GM23338 (cell line): ENCODE measurements around the gene MYOT. TPM values are rescaled to one million over a fixed set of nuclear protein-coding genes. Genes with fewer than 3 reads are reported as not detected.

ENCODE experiments used
- ATAC-seq: fragments of 200-7000 bp; cut with Tn5 transposase; 3 replicates; pipeline ENCODE4 v1.9.1; 2020
- DNase-seq: peaks from one replicate; pipeline ENCODE4 v3.0.0-alpha.2; 2015; ENCODE audit warnings: low spot score
- H2AFZ ChIP-seq: fragments of 200-600 bp; sonication (generic); 2 replicates; pipeline ENCODE4 v1.8.0; 2016; ENCODE audit warnings: antibody characterized with exemption, mild to moderate bottlenecking, moderate library complexity
- H3F3A ChIP-seq: fragments of 200-600 bp; sonication (generic); replicated peaks from 2 replicates; pipeline ENCODE4 v1.8.0; 2017; ENCODE audit warnings: antibody characterized with exemption, mixed run types, low read depth
- H3K27ac ChIP-seq: fragments of 200-600 bp; sonication (generic); 2 replicates; pipeline ENCODE4 v1.6.1; 2016; ENCODE audit warnings: low read depth
- H3K27me3 ChIP-seq: fragments of 200-600 bp; sonication (generic); 2 replicates; pipeline ENCODE4 v1.8.0; 2016; ENCODE audit warnings: mild to moderate bottlenecking, mixed run types, moderate library complexity; ENCODE audit not compliant: insufficient read depth
- H3K36me3 ChIP-seq: fragments of 200-600 bp; sonication (generic); 2 replicates; pipeline ENCODE4 v1.8.0; 2016; ENCODE audit warnings: mild to moderate bottlenecking; ENCODE audit not compliant: insufficient read depth
- H3K4me1 ChIP-seq: fragments of 200-600 bp; sonication (generic); 2 replicates; pipeline ENCODE4 v1.8.0; 2016; ENCODE audit warnings: mild to moderate bottlenecking, moderate library complexity; ENCODE audit not compliant: insufficient read depth
- H3K4me2 ChIP-seq: fragments of 200-600 bp; sonication (generic); 2 replicates; pipeline ENCODE4 v1.7.1; 2017; ENCODE audit warnings: mixed run types
- H3K4me3 ChIP-seq: fragments of 200-600 bp; sonication (generic); 2 replicates; pipeline ENCODE4 v1.6.1; 2016; ENCODE audit warnings: mixed run types
- H3K79me2 ChIP-seq: fragments of 200-600 bp; sonication (generic); replicated peaks from 2 replicates; pipeline ENCODE4 v1.8.0; 2017; ENCODE audit warnings: mild to moderate bottlenecking; ENCODE audit not compliant: insufficient read depth
- H3K9me2 ChIP-seq: fragments of 200-600 bp; sonication (generic); 2 replicates; pipeline ENCODE4 v1.8.0; 2017; ENCODE audit not compliant: insufficient read depth
- H4K20me1 ChIP-seq: fragments of 200-600 bp; sonication (generic); replicated peaks from 2 replicates; pipeline ENCODE4 v1.8.0; 2017; ENCODE audit warnings: mild to moderate bottlenecking; ENCODE audit not compliant: insufficient read depth
- H3K27ac Mint-ChIP-seq: 2 replicates; pipeline ENCODE4 v1.8.0; 2020; ENCODE audit warnings: inconsistent platforms, mild to moderate bottlenecking, moderate library complexity, mixed read lengths
- H3K27me3 Mint-ChIP-seq: 3 replicates; pipeline ENCODE4 v1.8.0; 2022; ENCODE audit warnings: low read depth, mild to moderate bottlenecking, moderate library complexity, mixed read lengths, inconsistent platforms; ENCODE audit not compliant: insufficient read depth, poor library complexity
- H3K36me3 Mint-ChIP-seq: 3 replicates; pipeline ENCODE4 v1.8.0; 2021; ENCODE audit warnings: low read depth, mild to moderate bottlenecking, inconsistent platforms, moderate library complexity, mixed read lengths
- H3K4me1 Mint-ChIP-seq: 3 replicates; pipeline ENCODE4 v1.8.0; 2020; ENCODE audit warnings: mild to moderate bottlenecking, inconsistent platforms, mixed read lengths
- H3K4me3 Mint-ChIP-seq: 3 replicates; pipeline ENCODE4 v1.8.0; 2021; ENCODE audit warnings: moderate library complexity, mild to moderate bottlenecking, inconsistent platforms, mixed read lengths
- H3K9me3 Mint-ChIP-seq: 3 replicates; pipeline ENCODE4 v1.8.0; 2020; ENCODE audit warnings: moderate library complexity, mild to moderate bottlenecking, inconsistent platforms, mixed read lengths
- CREB1 ChIP-seq: fragments of 250-450 bp; sonication (Bioruptor Pico); IDR thresholded peaks from 2 replicates; pipeline ENCODE4 v1.5.0; 2020; ENCODE audit warnings: low read depth, mild to moderate bottlenecking, moderate library complexity
- CTCF ChIP-seq, 2 experiments: fragments of 200-600 bp in 1 of 2; sonication (generic) in 1 of 2; conservative IDR thresholded peaks; 2 replicates each; pipeline versions ENCODE4 v1.5.1 to v1.6.1; 2016 to 2017; ENCODE audit warnings: antibody characterized with exemption in 2 of 2, low read depth in 2 of 2, mild to moderate bottlenecking in 2 of 2, moderate library complexity in 1 of 2
- ETS1 ChIP-seq: IDR thresholded peaks from 2 replicates; pipeline ENCODE4 v1.6.1; 2016; ENCODE audit warnings: antibody characterized with exemption
- EZH2 ChIP-seq: fragments of 200-600 bp; sonication (generic); IDR thresholded peaks from one replicate; pipeline ENCODE4 v1.8.0; 2017; ENCODE audit warnings: antibody characterized with exemption, mild to moderate bottlenecking, low read depth; ENCODE audit not compliant: unreplicated experiment
- EZH2phosphoT487 ChIP-seq: fragments of 200-600 bp; sonication (generic); IDR thresholded peaks from one replicate; pipeline ENCODE4 v1.8.1; 2018; ENCODE audit warnings: antibody characterized with exemption; ENCODE audit not compliant: unreplicated experiment
- JUNB ChIP-seq: IDR thresholded peaks from one replicate; pipeline ENCODE4 v1.6.1; 2016; ENCODE audit warnings: antibody characterized with exemption; ENCODE audit not compliant: unreplicated experiment
- NANOG ChIP-seq: IDR thresholded peaks from 2 replicates; pipeline ENCODE4 v1.6.1; 2016; ENCODE audit warnings: antibody characterized with exemption, borderline replicate concordance
- POLR2AphosphoS5 ChIP-seq: IDR thresholded peaks from 2 replicates; pipeline ENCODE4 v1.6.1; 2016; ENCODE audit warnings: antibody characterized with exemption, low read depth
- REST ChIP-seq: IDR thresholded peaks from one replicate; pipeline ENCODE4 v1.6.1; 2018; ENCODE audit warnings: antibody characterized with exemption; ENCODE audit not compliant: unreplicated experiment
- STAT1 ChIP-seq: IDR thresholded peaks from one replicate; pipeline ENCODE4 v1.6.1; 2016; ENCODE audit warnings: antibody characterized with exemption; ENCODE audit not compliant: unreplicated experiment
- ZNF114 ChIP-seq: fragments of 250-450 bp; sonication (Bioruptor Pico); IDR thresholded peaks from 2 replicates; pipeline ENCODE4 v1.5.0; 2020; ENCODE audit warnings: mild to moderate bottlenecking, moderate library complexity
- ZNF331 ChIP-seq: fragments of 250-450 bp; sonication (Bioruptor Pico); IDR thresholded peaks from 2 replicates; pipeline ENCODE4 v1.5.0; 2020; ENCODE audit warnings: low read depth, mild to moderate bottlenecking, moderate library complexity
- ZNF462 ChIP-seq: fragments of 250-450 bp; sonication (Bioruptor Pico); IDR thresholded peaks from 2 replicates; pipeline ENCODE4 v1.5.0; 2020; ENCODE audit warnings: mild to moderate bottlenecking, moderate library complexity
- polyA plus RNA-seq: library from polyadenylated mRNA; unstranded; fragments of >200 nt; fragmentation: Nextera tagmentation; extraction: Ambion mirVana; gene quantifications from 2 replicates; pipeline ENCODE4 v1.2.1, GENCODE V29; 2016
- total RNA-seq: library from RNA; depleted of rRNA; stranded (reverse); fragments of >200 nt; shearing (Covaris generic); gene quantifications from 2 replicates; pipeline ENCODE4 v1.2.3, GENCODE V29; 2014

Gene MYOT
- total and polyA plus RNA-seq, 2 experiments from 2014 or later: 0.58 TPM; not detected in 1

GRCh38 chr5:137836298-137836697, 31.4 kb upstream of the MYOT start:
- H3K36me3 Mint-ChIP-seq: no peaks in the 10 kb centered on the region
- no peak overlapping the region for H3K27ac Mint-ChIP-seq
- Histone ChIP-seq H3K36me3 (no peaks in the 10 kb centered on the region), H3K4me1 (peaks cover 42% of the 10 kb centered on the region), H3F3A (no peaks in the 10 kb centered on the region), H3K4me3 (no peak overlapping the region), H3K9me2 (no peaks in the 10 kb centered on the region), H3K27ac (no peak overlapping the region), H3K4me2 (no peak overlapping the region), H2AFZ (no peak overlapping the region), H3K27me3 (no peaks in the 10 kb centered on the region), H3K79me2 (no peaks in the 10 kb centered on the region), H4K20me1 (no peaks in the 10 kb centered on the region)
- no peaks in the 10 kb centered on the region for H3K9me3 Mint-ChIP-seq
- TF ChIP-seq ETS1 (no peak), EZH2phosphoT487 (no peak), EZH2 (no peak), ZNF114 (CRISPR knock-in tag) (no peak), STAT1 (no peak), ZNF462 (CRISPR knock-in tag) (no peak), NANOG (no peak), CREB1 (CRISPR knock-in tag) (no peak), CTCF (conservative IDR thresholded peaks at IDR 0.05; ENCODE audit: low read depth in 2 of 2) (no peak), JUNB (no peak), REST (no peak), ZNF331 (CRISPR knock-in tag) (no peak), POLR2AphosphoS5 (no peak)
- H3K4me3 Mint-ChIP-seq: no peak overlapping the region
- DNase-seq (no peak), ATAC-seq (no peak)
- peaks cover 25% of the 10 kb centered on the region for H3K4me1 Mint-ChIP-seq
- H3K27me3 Mint-ChIP-seq: no peaks in the 10 kb centered on the region
